HepG2 (cell line): ENCODE measurements around the gene MIGA2. TPM values are rescaled to one million over a fixed set of nuclear protein-coding genes. Genes with fewer than 3 reads are reported as not detected.

Experiments
- GATA4 ChIP-seq: sonication (generic); IDR thresholded peaks from 2 replicates; pipeline ENCODE4 v1.6.1; 2016; ENCODE audit warnings: antibody characterized with exemption, low read depth, borderline replicate concordance
- HDAC2 ChIP-seq: sonication (generic); formaldehyde crosslinking; IDR thresholded peaks from 2 replicates; pipeline ENCODE4 v1.4.0; 2020; ENCODE audit warnings: missing genetic modification reagents
- MBD4 ChIP-seq: IDR thresholded peaks from 2 replicates; pipeline ENCODE4 v1.6.1; 2012; ENCODE audit warnings: low read length, inconsistent platforms, borderline replicate concordance
- MYC ChIP-seq: sonication (generic); formaldehyde crosslinking; IDR thresholded peaks from 2 replicates; pipeline ENCODE4 v1.9.0; 2021; ENCODE audit warnings: missing genetic modification reagents, borderline replicate concordance
- PHF20 ChIP-seq: sonication (generic); formaldehyde crosslinking; IDR thresholded peaks from 2 replicates; pipeline ENCODE4 v1.5.0; 2020; ENCODE audit warnings: mild to moderate bottlenecking, missing genetic modification reagents
- RFX5 ChIP-seq: IDR thresholded peaks from 2 replicates; pipeline ENCODE4 v1.6.1; 2011; ENCODE audit warnings: low read depth, low read length, improper control_type of control experiment
- SETDB1 ChIP-seq: sonication (generic); formaldehyde crosslinking; IDR thresholded peaks from 2 replicates; pipeline ENCODE4 v1.5.1; 2020; ENCODE audit warnings: missing genetic modification reagents, mild to moderate bottlenecking, borderline replicate concordance
- SIX4 ChIP-seq: sonication (generic); formaldehyde crosslinking; IDR thresholded peaks from 2 replicates; pipeline ENCODE4 v1.4.0; 2020; ENCODE audit warnings: missing genetic modification reagents
- SYNCRIP ChIP-seq: fragments of 200-400 bp; formaldehyde crosslinking; IDR thresholded peaks from 2 replicates; pipeline ENCODE4 v1.6.1; 2018; ENCODE audit warnings: mild to moderate bottlenecking, low read depth, low read length; ENCODE audit not compliant: insufficient read depth
- ZBTB38 ChIP-seq: sonication (generic); formaldehyde crosslinking; IDR thresholded peaks from 2 replicates; pipeline ENCODE4 v1.5.1; 2020; ENCODE audit warnings: mild to moderate bottlenecking, missing genetic modification reagents
- ZFX ChIP-seq: sonication (generic); formaldehyde crosslinking; IDR thresholded peaks from 2 replicates; pipeline ENCODE4 v1.4.0; 2020; ENCODE audit warnings: mild to moderate bottlenecking, low read depth, missing genetic modification reagents, moderate library complexity
- ZNF34 ChIP-seq: sonication (generic); formaldehyde crosslinking; IDR thresholded peaks from 2 replicates; pipeline ENCODE4 v1.4.0; 2020; ENCODE audit warnings: mild to moderate bottlenecking, missing genetic modification reagents, borderline replicate concordance
- ZNF83 ChIP-seq: sonication (generic); formaldehyde crosslinking; IDR thresholded peaks from 2 replicates; pipeline ENCODE4 v1.4.0; 2020; ENCODE audit warnings: missing genetic modification reagents, mild to moderate bottlenecking, borderline replicate concordance
- ZNF850 ChIP-seq: sonication (generic); formaldehyde crosslinking; conservative IDR thresholded peaks from 2 replicates; pipeline ENCODE4 v1.9.0; 2021; ENCODE audit warnings: mild to moderate bottlenecking, missing genetic modification reagents
- polyA plus RNA-seq, 8 experiments: library from polyadenylated mRNA; depleted of rRNA in 3 of 8; stranded (reverse) in 7 of 8; unstranded in 1 of 8; fragments of >200 nt; fragmentation: Illumina TruSeq in 4 of 8; extraction: Trizol in 4 of 8; gene quantifications; 2 replicates each; pipeline versions ENCODE4 v1.2.1 to v1.2.3, GENCODE V29; 2011 to 2016; ENCODE audit warnings: low read depth in 4 of 8, missing spikeins in 1 of 8, mixed read lengths in 1 of 8; ENCODE audit not compliant: insufficient read depth in 1 of 8
- total RNA-seq, 5 experiments: library from RNA; depleted of rRNA; stranded (reverse); fragments of >200 nt; fragmentation: Illumina TruSeq; extraction: Trizol; gene quantifications; 2 replicates each; pipeline ENCODE4 v1.2.3, GENCODE V29; 2016; ENCODE audit warnings: low read depth in 1 of 5
- TF ChIP-seq, protein P1 (sequence below): sonication (generic); formaldehyde crosslinking; IDR thresholded peaks from 2 replicates; pipeline ENCODE4 v1.5.0; 2020; ENCODE audit warnings: mild to moderate bottlenecking, missing genetic modification reagents, borderline replicate concordance
- TF ChIP-seq, protein P2 (sequence below): sonication (generic); formaldehyde crosslinking; IDR thresholded peaks from 2 replicates; pipeline ENCODE4 v1.5.0; 2020; ENCODE audit warnings: mild to moderate bottlenecking, low read depth, missing genetic modification reagents, borderline replicate concordance
- TF ChIP-seq, protein P3 (sequence below): sonication (generic); formaldehyde crosslinking; IDR thresholded peaks from 2 replicates; pipeline ENCODE4 v1.4.0; 2020; ENCODE audit warnings: missing genetic modification reagents, borderline replicate concordance
- TF ChIP-seq, protein P4 (sequence below): sonication (generic); formaldehyde crosslinking; IDR thresholded peaks from 2 replicates; pipeline ENCODE4 v1.5.1; 2020; ENCODE audit warnings: missing genetic modification reagents, mild to moderate bottlenecking, borderline replicate concordance

MIGA2 gene
- total and polyA plus RNA-seq, 2 of the 13 experiments (the other 11 are each of a cell fraction or from before 2014, with no cell fraction given) = 10.8 to 17.1 TPM

DNA sequence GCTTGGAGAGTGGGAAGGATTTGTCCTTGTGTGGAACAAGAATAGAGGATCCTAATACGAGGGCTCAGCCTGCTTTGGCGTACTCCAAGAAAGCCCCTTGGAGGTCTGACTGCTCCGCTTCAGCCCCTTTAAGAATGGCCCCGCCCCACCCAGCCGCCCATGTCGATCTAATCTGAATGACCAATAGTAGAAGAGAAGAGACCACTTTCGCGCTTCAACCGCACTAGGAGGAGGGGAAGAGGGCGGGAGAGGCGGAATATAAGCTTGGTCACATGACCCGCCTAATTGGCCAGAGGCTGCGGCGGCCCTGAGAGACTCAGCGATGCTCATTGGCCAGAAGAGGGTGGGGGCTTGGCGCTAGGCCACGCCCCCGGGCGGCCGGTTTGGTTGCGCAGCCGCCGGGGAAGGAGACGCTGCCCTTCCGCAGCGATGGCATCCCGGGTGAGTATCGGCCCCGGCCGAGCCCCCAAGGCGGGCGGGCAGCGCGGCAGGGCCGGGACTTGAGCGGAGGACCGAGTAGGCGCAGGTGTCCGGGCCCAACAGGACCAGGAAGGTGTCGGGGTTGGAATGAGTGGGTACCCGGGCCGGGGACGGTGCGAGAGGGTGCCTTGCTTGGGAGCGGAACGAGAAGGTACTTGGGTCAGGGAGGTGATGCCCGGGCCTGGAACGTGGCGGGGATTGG is at the start of gene MIGA2 (continued):
- TF ChIP-seq, protein P1, sequence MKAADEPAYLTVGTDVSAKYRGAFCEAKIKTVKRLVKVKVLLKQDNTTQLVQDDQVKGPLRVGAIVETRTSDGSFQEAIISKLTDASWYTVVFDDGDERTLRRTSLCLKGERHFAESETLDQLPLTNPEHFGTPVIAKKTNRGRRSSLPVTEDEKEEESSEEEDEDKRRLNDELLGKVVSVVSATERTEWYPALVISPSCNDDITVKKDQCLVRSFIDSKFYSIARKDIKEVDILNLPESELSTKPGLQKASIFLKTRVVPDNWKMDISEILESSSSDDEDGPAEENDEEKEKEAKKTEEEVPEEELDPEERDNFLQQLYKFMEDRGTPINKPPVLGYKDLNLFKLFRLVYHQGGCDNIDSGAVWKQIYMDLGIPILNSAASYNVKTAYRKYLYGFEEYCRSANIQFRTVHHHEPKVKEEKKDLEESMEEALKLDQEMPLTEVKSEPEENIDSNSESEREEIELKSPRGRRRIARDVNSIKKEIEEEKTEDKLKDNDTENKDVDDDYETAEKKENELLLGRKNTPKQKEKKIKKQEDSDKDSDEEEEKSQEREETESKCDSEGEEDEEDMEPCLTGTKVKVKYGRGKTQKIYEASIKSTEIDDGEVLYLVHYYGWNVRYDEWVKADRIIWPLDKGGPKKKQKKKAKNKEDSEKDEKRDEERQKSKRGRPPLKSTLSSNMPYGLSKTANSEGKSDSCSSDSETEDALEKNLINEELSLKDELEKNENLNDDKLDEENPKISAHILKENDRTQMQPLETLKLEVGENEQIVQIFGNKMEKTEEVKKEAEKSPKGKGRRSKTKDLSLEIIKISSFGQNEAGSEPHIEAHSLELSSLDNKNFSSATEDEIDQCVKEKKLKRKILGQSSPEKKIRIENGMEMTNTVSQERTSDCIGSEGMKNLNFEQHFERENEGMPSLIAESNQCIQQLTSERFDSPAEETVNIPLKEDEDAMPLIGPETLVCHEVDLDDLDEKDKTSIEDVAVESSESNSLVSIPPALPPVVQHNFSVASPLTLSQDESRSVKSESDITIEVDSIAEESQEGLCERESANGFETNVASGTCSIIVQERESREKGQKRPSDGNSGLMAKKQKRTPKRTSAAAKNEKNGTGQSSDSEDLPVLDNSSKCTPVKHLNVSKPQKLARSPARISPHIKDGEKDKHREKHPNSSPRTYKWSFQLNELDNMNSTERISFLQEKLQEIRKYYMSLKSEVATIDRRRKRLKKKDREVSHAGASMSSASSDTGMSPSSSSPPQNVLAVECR (CRISPR knock-in tag) = peak; percentile 91; the same call in 1 of the 2 replicates
- TF ChIP-seq ZFX (peak; percentile 73), SETDB1 (0 out of 2 replicates have a peak, but pooled peaks have one; percentile 20), HDAC2 (CRISPR knock-in tag) (peak; percentile 26; the same call in 1 of the 2 replicates), MBD4 (no peak), RFX5 (0 out of 2 replicates have a peak, but pooled peaks have one; percentile 15), SIX4 (CRISPR knock-in tag) (no peak), ZNF850 (peak; percentile 64; the same call in 1 of the 2 replicates), MYC (CRISPR knock-in tag) (peak; percentile 37; the same call in 1 of the 2 replicates), ZNF34 (CRISPR knock-in tag) (0 out of 2 replicates have a peak, but pooled peaks have one; percentile 56), GATA4 (peak; percentile 49; the same call in 1 of the 2 replicates), SYNCRIP (no peak), ZNF83 (CRISPR knock-in tag) (0 out of 2 replicates have a peak, but pooled peaks have one; percentile 41), PHF20 (peak; percentile 67), ZBTB38 (no peak)
- TF ChIP-seq, protein P2, sequence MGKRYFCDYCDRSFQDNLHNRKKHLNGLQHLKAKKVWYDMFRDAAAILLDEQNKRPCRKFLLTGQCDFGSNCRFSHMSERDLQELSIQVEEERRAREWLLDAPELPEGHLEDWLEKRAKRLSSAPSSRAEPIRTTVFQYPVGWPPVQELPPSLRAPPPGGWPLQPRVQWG (CRISPR knock-in tag) = no peak
- TF ChIP-seq, protein P3, sequence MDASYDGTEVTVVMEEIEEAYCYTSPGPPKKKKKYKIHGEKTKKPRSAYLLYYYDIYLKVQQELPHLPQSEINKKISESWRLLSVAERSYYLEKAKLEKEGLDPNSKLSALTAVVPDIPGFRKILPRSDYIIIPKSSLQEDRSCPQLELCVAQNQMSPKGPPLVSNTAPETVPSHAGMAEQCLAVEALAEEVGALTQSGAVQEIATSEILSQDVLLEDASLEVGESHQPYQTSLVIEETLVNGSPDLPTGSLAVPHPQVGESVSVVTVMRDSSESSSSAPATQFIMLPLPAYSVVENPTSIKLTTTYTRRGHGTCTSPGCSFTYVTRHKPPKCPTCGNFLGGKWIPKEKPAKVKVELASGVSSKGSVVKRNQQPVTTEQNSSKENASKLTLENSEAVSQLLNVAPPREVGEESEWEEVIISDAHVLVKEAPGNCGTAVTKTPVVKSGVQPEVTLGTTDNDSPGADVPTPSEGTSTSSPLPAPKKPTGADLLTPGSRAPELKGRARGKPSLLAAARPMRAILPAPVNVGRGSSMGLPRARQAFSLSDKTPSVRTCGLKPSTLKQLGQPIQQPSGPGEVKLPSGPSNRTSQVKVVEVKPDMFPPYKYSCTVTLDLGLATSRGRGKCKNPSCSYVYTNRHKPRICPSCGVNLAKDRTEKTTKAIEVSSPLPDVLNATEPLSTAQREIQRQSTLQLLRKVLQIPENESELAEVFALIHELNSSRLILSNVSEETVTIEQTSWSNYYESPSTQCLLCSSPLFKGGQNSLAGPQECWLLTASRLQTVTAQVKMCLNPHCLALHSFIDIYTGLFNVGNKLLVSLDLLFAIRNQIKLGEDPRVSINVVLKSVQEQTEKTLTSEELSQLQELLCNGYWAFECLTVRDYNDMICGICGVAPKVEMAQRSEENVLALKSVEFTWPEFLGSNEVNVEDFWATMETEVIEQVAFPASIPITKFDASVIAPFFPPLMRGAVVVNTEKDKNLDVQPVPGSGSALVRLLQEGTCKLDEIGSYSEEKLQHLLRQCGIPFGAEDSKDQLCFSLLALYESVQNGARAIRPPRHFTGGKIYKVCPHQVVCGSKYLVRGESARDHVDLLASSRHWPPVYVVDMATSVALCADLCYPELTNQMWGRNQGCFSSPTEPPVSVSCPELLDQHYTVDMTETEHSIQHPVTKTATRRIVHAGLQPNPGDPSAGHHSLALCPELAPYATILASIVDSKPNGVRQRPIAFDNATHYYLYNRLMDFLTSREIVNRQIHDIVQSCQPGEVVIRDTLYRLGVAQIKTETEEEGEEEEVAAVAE (CRISPR knock-in tag) = peak; percentile 78; the same call in 1 of the 2 replicates
- TF ChIP-seq, protein P4, sequence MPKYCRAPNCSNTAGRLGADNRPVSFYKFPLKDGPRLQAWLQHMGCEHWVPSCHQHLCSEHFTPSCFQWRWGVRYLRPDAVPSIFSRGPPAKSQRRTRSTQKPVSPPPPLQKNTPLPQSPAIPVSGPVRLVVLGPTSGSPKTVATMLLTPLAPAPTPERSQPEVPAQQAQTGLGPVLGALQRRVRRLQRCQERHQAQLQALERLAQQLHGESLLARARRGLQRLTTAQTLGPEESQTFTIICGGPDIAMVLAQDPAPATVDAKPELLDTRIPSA (CRISPR knock-in tag) = 0 out of 2 replicates have a peak, but pooled peaks have one; percentile 46
